Measurements from ENCODE around the gene MYH10. TPM values are rescaled to one million over a fixed set of nuclear protein-coding genes. Genes with fewer than 3 reads are reported as not detected.

Gene MYH10
- total and polyA plus RNA-seq, 2 experiments from 2014 or later = 46.8 to 69.5 TPM

- Histone ChIP-seq H3K9ac (no peak overlapping the region), H3K9me2 (ENCODE audit: insufficient read depth) (no peaks in the 10 kb centered on the region), H3K27ac (no peak overlapping the region), H3K79me2 (ENCODE audit: insufficient read depth) (no peaks in the 10 kb centered on the region), H3K9me3 (ENCODE audit: low read depth) (no peaks in the 10 kb centered on the region), H3K36me3 (ENCODE audit: low read depth) (peaks cover 6% of the 10 kb centered on the region; the same call in 1 of the 2 replicates), H3K4me1 (ENCODE audit: insufficient read depth) (no peaks in the 10 kb centered on the region), H2AFZ (no peak overlapping the region), H3K27me3 (replicated peaks; ENCODE audit: insufficient read depth) (no peaks in the 10 kb centered on the region), H3K4me3 (no peak overlapping the region), H3K4me2 (ENCODE audit: unreplicated experiment) (no peak overlapping the region), H3F3A (ENCODE audit: insufficient read depth) (no peaks in the 10 kb centered on the region), H4K20me1 (ENCODE audit: insufficient read depth) (no peaks in the 10 kb centered on the region)
- TF ChIP-seq EZH2 (IDR thresholded peaks at IDR 0.05; ENCODE audit: insufficient read depth, poor library complexity, severe bottlenecking) = no peak
- TF ChIP-seq EZH2phosphoT487 (IDR thresholded peaks at IDR 0.05; ENCODE audit: insufficient read depth, low read depth) = no peak
- in situ Hi-C loops (cut with MboI) = no loop called here
- WGBS, 2 experiments (ENCODE audit: low coverage in 1 of 2, low lambda C conversion rate in 2 of 2, missing lambda C conversion rate in 2 of 2) = 93 to 96% methylated on average over 9 of the region's 9 CpGs
- DNase-seq = no peak
Observed at GRCh38 chr17:8534498-8535188, 95.9 kb downstream of the MYH10 start.

GRCh38 chr17:8532021-8532420 lies 98.5 kb downstream of the MYH10 start:
- Histone ChIP-seq H3K79me2 (ENCODE audit: insufficient read depth) (no peaks in the 10 kb centered on the region), H3K27me3 (replicated peaks; ENCODE audit: insufficient read depth) (no peaks in the 10 kb centered on the region), H3K4me2 (ENCODE audit: unreplicated experiment) (no peak overlapping the region), H3K27ac (no peak overlapping the region), H3K36me3 (ENCODE audit: low read depth) (peaks cover 6% of the 10 kb centered on the region; the same call in 1 of the 2 replicates), H3K9ac (no peak overlapping the region), H3K4me1 (ENCODE audit: insufficient read depth) (no peaks in the 10 kb centered on the region), H4K20me1 (ENCODE audit: insufficient read depth) (no peaks in the 10 kb centered on the region), H3K4me3 (no peak overlapping the region), H2AFZ (no peak overlapping the region), H3K9me3 (ENCODE audit: low read depth) (no peaks in the 10 kb centered on the region), H3F3A (ENCODE audit: insufficient read depth) (no peaks in the 10 kb centered on the region), H3K9me2 (ENCODE audit: insufficient read depth) (no peaks in the 10 kb centered on the region)
- TF ChIP-seq EZH2phosphoT487 (IDR thresholded peaks at IDR 0.05; ENCODE audit: insufficient read depth, low read depth) = no peak
- no peak for TF ChIP-seq EZH2 (IDR thresholded peaks at IDR 0.05; ENCODE audit: insufficient read depth, poor library complexity, severe bottlenecking)
- peak; percentile 14 for DNase-seq
- 97 to 100% methylated on average over 3 of the region's 3 CpGs for WGBS, 2 experiments (ENCODE audit: low coverage in 1 of 2, low lambda C conversion rate in 2 of 2, missing lambda C conversion rate in 2 of 2)
- in situ Hi-C loops (cut with MboI) = no loop called here

GRCh38 chr17:8522577-8522976 lies 107.9 kb downstream of the MYH10 start:
- Histone ChIP-seq H3F3A (ENCODE audit: insufficient read depth) (peaks cover 5% of the 10 kb centered on the region; the same call in 1 of the 2 replicates), H2AFZ (no peak overlapping the region), H4K20me1 (ENCODE audit: insufficient read depth) (no peaks in the 10 kb centered on the region), H3K9ac (no peak overlapping the region), H3K36me3 (ENCODE audit: low read depth) (peaks cover 24% of the 10 kb centered on the region; the same call in 1 of the 2 replicates), H3K79me2 (ENCODE audit: insufficient read depth) (no peaks in the 10 kb centered on the region), H3K27ac (no peak overlapping the region), H3K9me3 (ENCODE audit: low read depth) (no peaks in the 10 kb centered on the region), H3K27me3 (replicated peaks; ENCODE audit: insufficient read depth) (no peaks in the 10 kb centered on the region), H3K9me2 (ENCODE audit: insufficient read depth) (no peaks in the 10 kb centered on the region), H3K4me3 (no peak overlapping the region), H3K4me2 (ENCODE audit: unreplicated experiment) (no peak overlapping the region), H3K4me1 (ENCODE audit: insufficient read depth) (no peaks in the 10 kb centered on the region)
- 94 to 97% methylated on average over 5 of the region's 5 CpGs for WGBS, 2 experiments (ENCODE audit: low coverage in 1 of 2, low lambda C conversion rate in 2 of 2, missing lambda C conversion rate in 2 of 2)
- DNase-seq = no peak
- in situ Hi-C loops (cut with MboI) = no loop called here
- no peak for TF ChIP-seq EZH2phosphoT487 (IDR thresholded peaks at IDR 0.05; ENCODE audit: insufficient read depth, low read depth)
- TF ChIP-seq EZH2 (IDR thresholded peaks at IDR 0.05; ENCODE audit: insufficient read depth, poor library complexity, severe bottlenecking) = no peak

GRCh38 chr17:8520981-8521380 lies 109.5 kb downstream of the MYH10 start:
- no peaks in the 10 kb centered on the region for H3K9me2 ChIP-seq (ENCODE audit: insufficient read depth)
- in situ Hi-C loops (cut with MboI) = no loop called here
- H3K4me2 ChIP-seq (ENCODE audit: unreplicated experiment) = no peak overlapping the region
- TF ChIP-seq EZH2phosphoT487 (IDR thresholded peaks at IDR 0.05; ENCODE audit: insufficient read depth, low read depth) (no peak), EZH2 (IDR thresholded peaks at IDR 0.05; ENCODE audit: insufficient read depth, poor library complexity, severe bottlenecking) (no peak)
- H3K79me2 ChIP-seq (ENCODE audit: insufficient read depth) = no peaks in the 10 kb centered on the region
- no peak overlapping the region for H3K9ac ChIP-seq
- peaks cover 33% of the 10 kb centered on the region; the same call in 1 of the 2 replicates for H3K36me3 ChIP-seq (ENCODE audit: low read depth)
- no peaks in the 10 kb centered on the region for H3K4me1 ChIP-seq (ENCODE audit: insufficient read depth)
- H3F3A ChIP-seq (ENCODE audit: insufficient read depth) = peaks cover 5% of the 10 kb centered on the region; the same call in 1 of the 2 replicates
- no peak overlapping the region for H2AFZ ChIP-seq
- no peak overlapping the region for H3K4me3 ChIP-seq
- H3K27me3 ChIP-seq (replicated peaks; ENCODE audit: insufficient read depth) = no peaks in the 10 kb centered on the region
- no peak overlapping the region for H3K27ac ChIP-seq
- H3K9me3 ChIP-seq (ENCODE audit: low read depth) = no peaks in the 10 kb centered on the region
- no peak for DNase-seq
- H4K20me1 ChIP-seq (ENCODE audit: insufficient read depth) = no peaks in the 10 kb centered on the region
- 51% methylated on average over 10 of the region's 10 CpGs for WGBS, 2 experiments (ENCODE audit: low coverage in 1 of 2, low lambda C conversion rate in 2 of 2, missing lambda C conversion rate in 2 of 2)
